Activated naive CD8-positive, alpha-beta T cell treated with anti-CD3 and anti-CD28 coated beads, Interleukin-2, amount 10 ng/mL, durations not matched to agents 7 days and 5 days (primary cell): ENCODE measurements around the gene SHANK3. TPM values are rescaled to one million over a fixed set of nuclear protein-coding genes. Genes with fewer than 3 reads are reported as not detected.

Source experiments
- ATAC-seq: fragments of 150-1000 bp; cut with Tn5 transposase; one replicate; pipeline ENCODE4 v1.10.0; 2021; ENCODE audit warnings: low read depth, moderate library complexity
- POLR2A ChIA-PET: fragments of 350-600 bp; sonication (Branson Sonifier 250); formaldehyde crosslinking; loops from one replicate; lab custom pipeline; 2021; ENCODE audit warnings: antibody characterized with exemption; lab: Charles Lee
- DNase-seq: peaks from one replicate; pipeline ENCODE4 v3.0.0; 2021
- H3K27ac Mint-ChIP-seq: one replicate; pipeline ENCODE4 v1.8.0; 2022; ENCODE audit warnings: mild to moderate bottlenecking, mixed read lengths
- H3K27me3 Mint-ChIP-seq: one replicate; pipeline ENCODE4 v1.8.0; 2022; ENCODE audit warnings: mild to moderate bottlenecking, moderate library complexity, mixed read lengths
- H3K36me3 Mint-ChIP-seq: one replicate; pipeline ENCODE4 v1.8.0; 2021; ENCODE audit warnings: mild to moderate bottlenecking, mixed read lengths
- H3K4me1 Mint-ChIP-seq: one replicate; pipeline ENCODE4 v1.8.0; 2021; ENCODE audit warnings: mixed read lengths
- H3K4me3 Mint-ChIP-seq: one replicate; pipeline ENCODE4 v1.8.0; 2022; ENCODE audit warnings: mild to moderate bottlenecking, moderate library complexity, mixed read lengths
- H3K9me3 Mint-ChIP-seq: one replicate; pipeline ENCODE4 v1.8.0; 2021; ENCODE audit warnings: mixed read lengths
- total RNA-seq, 2 experiments: library from RNA; stranded (reverse); gene quantifications; one replicate each; pipeline ENCODE4 v1.2.3, GENCODE V29; 2021

Gene SHANK3
- total RNA-seq, 2 experiments from 2014 or later, result 0.06 TPM; not detected in 1

DNA sequence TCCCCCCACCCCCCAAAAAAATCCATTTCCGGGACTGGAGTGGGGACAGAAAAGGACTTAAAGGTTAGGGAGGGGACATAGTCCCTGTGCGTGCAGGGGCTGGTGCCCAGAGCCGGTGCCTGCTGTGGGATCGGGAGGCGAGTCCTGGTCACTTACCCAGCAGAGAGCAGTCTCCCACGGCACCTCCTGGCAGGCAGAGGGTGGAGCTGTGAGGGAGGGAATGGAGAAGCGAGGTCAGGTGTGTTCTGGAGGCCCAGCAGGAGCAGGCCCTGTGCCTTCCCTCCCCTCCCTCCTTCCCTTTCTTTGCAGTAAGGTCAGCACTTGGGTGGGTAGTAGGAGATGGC, 28.4 kb downstream of the SHANK3 start:
- ATAC-seq, result no peak
- Mint-ChIP-seq H3K27ac (no peak overlapping the region), H3K27me3 (no peaks in the 10 kb centered on the region), H3K9me3 (no peaks in the 10 kb centered on the region), H3K4me3 (no peak overlapping the region), H3K36me3 (no peaks in the 10 kb centered on the region), H3K4me1 (peaks cover 17% of the 10 kb centered on the region)
- no peak for DNase-seq
- POLR2A ChIA-PET, result no interaction called here

DNA sequence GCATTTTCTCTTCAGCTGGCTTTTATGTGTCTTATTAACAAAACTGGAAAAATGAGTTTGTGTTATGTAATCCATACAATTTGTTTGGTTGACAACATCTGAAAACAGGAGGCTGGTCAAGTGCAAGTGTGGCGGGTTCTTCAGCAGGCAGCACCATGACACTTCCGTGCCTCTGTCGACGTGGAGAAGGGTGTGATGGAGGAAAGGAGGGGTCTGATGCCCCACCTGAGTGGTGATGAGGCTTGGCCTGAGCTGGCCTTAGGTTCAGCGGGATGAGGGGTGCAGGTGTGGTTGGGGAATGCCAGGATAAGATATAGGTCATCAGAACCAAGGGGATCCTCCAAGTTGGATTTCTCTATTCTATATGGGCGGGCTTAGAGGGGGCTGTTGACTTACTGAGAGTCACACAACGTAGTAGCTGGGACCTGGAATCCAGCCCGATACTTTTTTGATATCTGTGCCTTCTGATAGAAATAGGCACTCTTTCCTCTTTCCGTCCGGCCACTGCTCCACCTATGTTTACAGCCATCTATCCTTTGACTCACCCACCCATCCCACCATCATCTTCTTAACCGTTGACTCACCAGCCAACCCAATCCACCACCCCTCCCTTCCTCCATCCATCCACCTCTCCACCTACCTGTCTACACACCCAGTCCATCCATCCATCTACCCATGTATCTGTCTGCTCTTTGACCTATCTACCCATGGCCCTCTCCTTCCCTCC, 29.0 kb downstream of the SHANK3 start:
- Mint-ChIP-seq H3K27ac (peak overlapping the region; percentile 40), H3K36me3 (no peaks in the 10 kb centered on the region), H3K4me1 (peaks cover 17% of the 10 kb centered on the region), H3K27me3 (no peaks in the 10 kb centered on the region), H3K4me3 (no peak overlapping the region), H3K9me3 (no peaks in the 10 kb centered on the region)
- POLR2A ChIA-PET, result no interaction called here
- DNase-seq (no peak), ATAC-seq (no peak)

DNA sequence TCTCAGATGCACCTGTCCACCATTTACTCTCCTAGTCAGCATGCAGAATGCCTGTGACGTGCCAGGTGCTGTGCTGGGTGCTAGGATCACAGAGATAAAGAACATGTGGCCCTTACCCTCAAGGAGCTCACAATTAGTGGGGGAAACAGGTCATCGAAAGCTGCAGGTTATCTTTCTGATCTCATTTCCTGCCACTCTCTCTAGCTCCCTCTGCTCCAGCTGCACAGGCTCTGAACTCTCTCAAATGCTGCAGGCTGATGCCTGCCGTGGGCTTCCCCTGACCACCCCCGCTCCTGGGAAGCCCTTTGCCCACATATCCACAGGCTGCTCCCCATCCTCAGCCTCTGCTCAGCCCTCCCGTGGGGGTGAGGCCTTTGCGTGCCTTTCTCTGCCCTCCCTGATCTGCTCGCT, 29.6 kb downstream of the SHANK3 start:
- Mint-ChIP-seq H3K27ac (peak overlapping the region; percentile 40), H3K9me3 (no peaks in the 10 kb centered on the region), H3K4me1 (peaks cover 17% of the 10 kb centered on the region), H3K4me3 (no peak overlapping the region), H3K36me3 (no peaks in the 10 kb centered on the region), H3K27me3 (no peaks in the 10 kb centered on the region)
- peak; percentile 77 for ATAC-seq
- POLR2A ChIA-PET, result no interaction called here
- DNase-seq, result no peak

GRCh38 chr22:50702821-50703725, 30.4 kb downstream of the SHANK3 start:
- POLR2A ChIA-PET, result no interaction called here
- no peak overlapping the region for H3K4me3 Mint-ChIP-seq
- H3K36me3 Mint-ChIP-seq, result no peaks in the 10 kb centered on the region
- no peak overlapping the region for H3K27ac Mint-ChIP-seq
- ATAC-seq (no peak), DNase-seq (no peak)
- peaks cover 17% of the 10 kb centered on the region for H3K4me1 Mint-ChIP-seq
- H3K27me3 Mint-ChIP-seq, result no peaks in the 10 kb centered on the region
- H3K9me3 Mint-ChIP-seq, result no peaks in the 10 kb centered on the region

- H3K36me3 Mint-ChIP-seq, result no peaks in the 10 kb centered on the region
- ATAC-seq (no peak), DNase-seq (no peak)
- H3K4me3 Mint-ChIP-seq, result no peak overlapping the region
- H3K27me3 Mint-ChIP-seq, result peaks cover 1% of the 10 kb centered on the region
- H3K9me3 Mint-ChIP-seq, result no peaks in the 10 kb centered on the region
- POLR2A ChIA-PET, result no interaction called here
- H3K4me1 Mint-ChIP-seq, result peaks cover 17% of the 10 kb centered on the region
- no peak overlapping the region for H3K27ac Mint-ChIP-seq
These were observed 31.3 kb downstream of the SHANK3 start for GRCh38 chr22:50703726-50704509.

GRCh38 chr22:50704510-50705218, 32.0 kb downstream of the SHANK3 start:
- Mint-ChIP-seq H3K27me3 (peaks cover 3% of the 10 kb centered on the region), H3K4me1 (peaks cover 17% of the 10 kb centered on the region), H3K4me3 (no peak overlapping the region), H3K36me3 (no peaks in the 10 kb centered on the region), H3K27ac (no peak overlapping the region), H3K9me3 (no peaks in the 10 kb centered on the region)
- POLR2A ChIA-PET, result no interaction called here
- DNase-seq (no peak), ATAC-seq (no peak)

DNA sequence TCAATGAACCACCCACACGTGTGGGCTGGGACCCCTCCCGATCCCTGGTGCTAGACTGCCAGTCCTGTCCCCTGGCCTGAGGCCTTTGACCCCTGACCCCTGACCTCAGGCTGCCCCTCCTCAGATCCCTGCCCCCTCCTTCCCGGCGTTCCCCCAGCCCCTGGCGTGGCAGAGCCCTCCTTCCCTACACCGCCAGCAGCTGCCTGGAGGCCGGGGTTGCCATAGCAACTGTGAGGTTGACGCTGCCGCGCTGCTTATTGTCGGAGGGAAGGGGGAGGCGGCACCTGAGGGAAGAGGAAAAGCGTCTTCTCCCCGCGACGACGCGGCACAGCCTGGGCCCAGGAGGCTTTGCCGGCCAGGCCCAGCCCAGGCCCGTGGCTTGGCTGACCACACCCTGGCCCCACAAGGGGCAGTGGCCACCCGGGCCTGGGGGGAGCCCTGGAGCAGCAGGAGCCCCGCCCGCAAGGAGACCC, 32.6 kb downstream of the SHANK3 start:
- POLR2A ChIA-PET, result no interaction called here
- Mint-ChIP-seq H3K4me1 (peaks cover 17% of the 10 kb centered on the region), H3K36me3 (no peaks in the 10 kb centered on the region), H3K27me3 (peaks cover 3% of the 10 kb centered on the region), H3K4me3 (no peak overlapping the region), H3K27ac (no peak overlapping the region), H3K9me3 (no peaks in the 10 kb centered on the region)
- DNase-seq (no peak), ATAC-seq (no peak)

- H3K27ac Mint-ChIP-seq, result no peak overlapping the region
- ATAC-seq (no peak), DNase-seq (no peak)
- H3K9me3 Mint-ChIP-seq, result no peaks in the 10 kb centered on the region
- no peaks in the 10 kb centered on the region for H3K36me3 Mint-ChIP-seq
- H3K4me3 Mint-ChIP-seq, result no peak overlapping the region
- peaks cover 17% of the 10 kb centered on the region for H3K4me1 Mint-ChIP-seq
- H3K27me3 Mint-ChIP-seq, result peaks cover 3% of the 10 kb centered on the region
- POLR2A ChIA-PET, result no interaction called here
These were observed 33.3 kb downstream of the SHANK3 start for GRCh38 chr22:50705851-50706351.

DNA sequence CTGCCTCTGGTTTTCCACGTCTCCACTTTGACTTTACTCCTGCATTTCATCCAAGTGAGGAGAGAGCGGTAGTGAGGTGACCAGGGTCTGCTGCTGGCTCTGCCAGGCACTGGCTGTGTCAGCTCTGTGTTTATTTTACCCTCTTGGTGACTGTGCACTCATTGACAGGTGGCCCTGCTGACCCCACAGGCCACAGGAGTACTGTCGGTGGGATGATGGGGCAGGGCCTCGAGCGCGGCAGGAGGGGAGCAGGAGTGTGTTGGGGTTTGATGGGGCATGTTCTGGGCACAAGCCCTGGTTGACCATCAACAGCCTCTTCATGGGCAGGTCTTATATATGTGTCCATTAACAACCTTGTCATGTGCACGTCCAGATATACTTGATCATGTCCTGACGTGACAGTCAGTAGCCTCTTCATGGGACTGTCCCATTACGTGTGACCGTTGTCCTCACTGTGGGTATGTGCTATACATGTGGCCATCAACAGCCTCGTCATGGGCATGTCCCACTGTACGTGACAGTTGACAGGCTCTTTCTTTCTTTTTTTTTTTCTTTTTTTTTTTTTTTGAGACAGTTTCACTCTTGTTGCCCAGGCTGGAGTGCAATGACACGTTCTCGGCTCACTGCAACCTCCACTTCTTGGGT, 34.0 kb downstream of the SHANK3 start:
- peaks cover 14% of the 10 kb centered on the region for H3K4me1 Mint-ChIP-seq
- DNase-seq (no peak), ATAC-seq (no peak)
- H3K4me3 Mint-ChIP-seq, result no peak overlapping the region
- H3K9me3 Mint-ChIP-seq, result no peaks in the 10 kb centered on the region
- no peaks in the 10 kb centered on the region for H3K36me3 Mint-ChIP-seq
- POLR2A ChIA-PET, result no interaction called here
- no peak overlapping the region for H3K27ac Mint-ChIP-seq
- peaks cover 3% of the 10 kb centered on the region for H3K27me3 Mint-ChIP-seq

GRCh38 chr22:50708474-50708873, 35.9 kb downstream of the SHANK3 start:
- no peak for DNase-seq
- Mint-ChIP-seq H3K27ac (no peak overlapping the region), H3K36me3 (no peaks in the 10 kb centered on the region), H3K4me3 (no peak overlapping the region), H3K27me3 (peaks cover 3% of the 10 kb centered on the region), H3K9me3 (no peaks in the 10 kb centered on the region), H3K4me1 (no peaks in the 10 kb centered on the region)
- POLR2A ChIA-PET, result no interaction called here
- no peak for ATAC-seq

- Mint-ChIP-seq H3K27ac (no peak overlapping the region), H3K36me3 (no peaks in the 10 kb centered on the region), H3K4me1 (no peaks in the 10 kb centered on the region), H3K9me3 (no peaks in the 10 kb centered on the region), H3K4me3 (no peak overlapping the region), H3K27me3 (peaks cover 3% of the 10 kb centered on the region)
- POLR2A ChIA-PET, result no interaction called here
- no peak for DNase-seq
- ATAC-seq, result no peak
These were observed 36.4 kb downstream of the SHANK3 start for GRCh38 chr22:50708996-50709395.

DNA sequence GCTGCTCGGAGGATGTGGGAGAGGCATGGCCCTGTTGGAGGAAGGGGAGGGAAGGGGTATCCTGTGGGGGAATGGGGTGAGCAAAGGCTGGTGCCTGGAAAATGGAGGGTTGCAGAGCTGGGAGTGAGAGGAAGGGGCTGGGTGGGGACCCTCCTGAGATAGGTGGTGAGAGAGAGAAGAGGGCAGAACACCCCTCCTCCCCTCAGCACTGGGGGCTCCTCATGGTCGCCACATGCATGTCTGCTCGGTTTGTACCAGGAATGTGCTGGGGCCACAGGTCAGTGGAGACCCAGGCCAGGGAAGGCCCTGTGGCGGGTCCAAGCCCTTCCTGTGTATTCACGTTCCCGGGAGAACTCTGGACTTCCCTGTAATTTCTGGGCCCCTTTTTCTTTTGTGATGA, 37.6 kb downstream of the SHANK3 start:
- no peak overlapping the region for H3K27ac Mint-ChIP-seq
- H3K9me3 Mint-ChIP-seq, result no peaks in the 10 kb centered on the region
- H3K4me3 Mint-ChIP-seq, result no peak overlapping the region
- ATAC-seq (no peak), DNase-seq (no peak)
- POLR2A ChIA-PET, result no interaction called here
- peaks cover 3% of the 10 kb centered on the region for H3K27me3 Mint-ChIP-seq
- no peaks in the 10 kb centered on the region for H3K36me3 Mint-ChIP-seq
- no peaks in the 10 kb centered on the region for H3K4me1 Mint-ChIP-seq
